GM20000 (cell line): ENCODE measurements around the gene ACADS.
A peak's percentile ranks its signal among the peaks of the same experiment; 100 is the strongest.

Experiments
- DNase-seq: peaks from one replicate; pipeline ENCODE4 v3.0.0; 2012; ENCODE audit warnings: low spot score
- CTCF ChIP-seq: IDR thresholded peaks from 2 replicates; pipeline ENCODE4 v1.5.1; 2012; ENCODE audit warnings: mild to moderate bottlenecking, control low read depth; ENCODE audit errors: extremely low read depth, missing control alignments

Gene ACADS

GRCh38 chr12:120725659-120726509 is at the start of gene ACADS:
Gene ACADS (plus strand): TSS chr12:120725826. CDS start chr12:120725886, 60 bp downstream.
- no peak for TF ChIP-seq CTCF
- peak; percentile 99 for DNase-seq

- TF ChIP-seq CTCF, result no peak
- peak; percentile 63 for DNase-seq
Observed at GRCh38 chr12:120677765-120678473, 47.7 kb upstream of the ACADS start.

GRCh38 chr12:120678572-120678971 is 47.1 kb upstream of the ACADS start:
- DNase-seq, result no peak
- TF ChIP-seq CTCF, result no peak

GRCh38 chr12:120680165-120680738 is 45.4 kb upstream of the ACADS start:
- DNase-seq, result no peak
- TF ChIP-seq CTCF, result no peak

- DNase-seq, result no peak
- TF ChIP-seq CTCF, result no peak
Observed at GRCh38 chr12:120684523-120684932, 41.1 kb upstream of the ACADS start.

- no peak for DNase-seq
- no peak for TF ChIP-seq CTCF
Observed at GRCh38 chr12:120685522-120685921, 40.1 kb upstream of the ACADS start.

GRCh38 chr12:120686151-120686689 is 39.4 kb upstream of the ACADS start:
- DNase-seq, result peak; percentile 92
- TF ChIP-seq CTCF, result no peak
